Measurements from ENCODE around the gene LRTM1. TPM values are rescaled to one million over a fixed set of nuclear protein-coding genes. Genes with fewer than 3 reads are reported as not detected.

LRTM1 gene
- total RNA-seq, 1 donor from 2014 or later = not detected

- no peak overlapping the region for H2AFZ ChIP-seq (ENCODE audit: low read depth, low read length)
Measured at GRCh38 chr3:54939557-54940300, 11.9 kb upstream of the LRTM1 start.

GRCh38 chr3:54936561-54936960, 8.7 kb upstream of the LRTM1 start:
- no peak overlapping the region for H3K4me3 Mint-ChIP-seq (ENCODE audit: unreplicated experiment)
- Histone ChIP-seq H3K4me1 (ENCODE audit: insufficient read depth, low read length) (no peaks in the 10 kb centered on the region), H3K27ac (ENCODE audit: low read depth, low read length) (no peak overlapping the region), H3K4me2 (ENCODE audit: low read length) (no peak overlapping the region), H3K79me2 (ENCODE audit: insufficient read depth, low read length) (no peaks in the 10 kb centered on the region), H3K36me3 (ENCODE audit: insufficient read depth, low read length) (no peaks in the 10 kb centered on the region), H3K27me3 (ENCODE audit: insufficient read depth, low read length) (no peaks in the 10 kb centered on the region), H3K4me3 (ENCODE audit: insufficient read depth, low read depth, low read length) (no peak overlapping the region), H2AFZ (ENCODE audit: low read depth, low read length) (no peak overlapping the region), H4K20me1 (ENCODE audit: insufficient read depth, low read length) (no peaks in the 10 kb centered on the region), H3K9ac (ENCODE audit: low read length) (no peak overlapping the region), H3K9me3 (ENCODE audit: insufficient read depth, low read depth, low read length) (no peaks in the 10 kb centered on the region)
- H3K27ac Mint-ChIP-seq (ENCODE audit: unreplicated experiment) = no peak overlapping the region
- H3K36me3 Mint-ChIP-seq (ENCODE audit: low read depth, unreplicated experiment) = no peaks in the 10 kb centered on the region
- DNase-seq (ENCODE audit: low read depth) = no peak
- H3K27me3 Mint-ChIP-seq (ENCODE audit: low read depth, unreplicated experiment) = peaks cover 10% of the 10 kb centered on the region
- peaks cover 3% of the 10 kb centered on the region for H3K4me1 Mint-ChIP-seq (ENCODE audit: low read depth, unreplicated experiment)
- no peaks in the 10 kb centered on the region for H3K9me3 Mint-ChIP-seq (ENCODE audit: unreplicated experiment)
- FAIRE-seq = no peak
- TF ChIP-seq, protein P1, sequence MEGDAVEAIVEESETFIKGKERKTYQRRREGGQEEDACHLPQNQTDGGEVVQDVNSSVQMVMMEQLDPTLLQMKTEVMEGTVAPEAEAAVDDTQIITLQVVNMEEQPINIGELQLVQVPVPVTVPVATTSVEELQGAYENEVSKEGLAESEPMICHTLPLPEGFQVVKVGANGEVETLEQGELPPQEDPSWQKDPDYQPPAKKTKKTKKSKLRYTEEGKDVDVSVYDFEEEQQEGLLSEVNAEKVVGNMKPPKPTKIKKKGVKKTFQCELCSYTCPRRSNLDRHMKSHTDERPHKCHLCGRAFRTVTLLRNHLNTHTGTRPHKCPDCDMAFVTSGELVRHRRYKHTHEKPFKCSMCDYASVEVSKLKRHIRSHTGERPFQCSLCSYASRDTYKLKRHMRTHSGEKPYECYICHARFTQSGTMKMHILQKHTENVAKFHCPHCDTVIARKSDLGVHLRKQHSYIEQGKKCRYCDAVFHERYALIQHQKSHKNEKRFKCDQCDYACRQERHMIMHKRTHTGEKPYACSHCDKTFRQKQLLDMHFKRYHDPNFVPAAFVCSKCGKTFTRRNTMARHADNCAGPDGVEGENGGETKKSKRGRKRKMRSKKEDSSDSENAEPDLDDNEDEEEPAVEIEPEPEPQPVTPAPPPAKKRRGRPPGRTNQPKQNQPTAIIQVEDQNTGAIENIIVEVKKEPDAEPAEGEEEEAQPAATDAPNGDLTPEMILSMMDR (IDR thresholded peaks at IDR 0.05; ENCODE audit: insufficient read depth, low read depth, low read length) = no peak
- no peak for TF ChIP-seq EZH2 (IDR thresholded peaks at IDR 0.05; ENCODE audit: insufficient read depth, low read length)

More at GRCh38 chr3:54939557-54940300, 11.9 kb upstream of the LRTM1 start:
- Histone ChIP-seq H3K36me3 (ENCODE audit: insufficient read depth, low read length) (no peaks in the 10 kb centered on the region), H3K4me2 (ENCODE audit: low read length) (no peak overlapping the region), H3K9me3 (ENCODE audit: insufficient read depth, low read depth, low read length) (no peaks in the 10 kb centered on the region), H3K79me2 (ENCODE audit: insufficient read depth, low read length) (no peaks in the 10 kb centered on the region), H3K4me1 (ENCODE audit: insufficient read depth, low read length) (no peaks in the 10 kb centered on the region), H4K20me1 (ENCODE audit: insufficient read depth, low read length) (no peaks in the 10 kb centered on the region), H3K4me3 (ENCODE audit: insufficient read depth, low read depth, low read length) (no peak overlapping the region), H3K27me3 (ENCODE audit: insufficient read depth, low read length) (no peaks in the 10 kb centered on the region), H3K27ac (ENCODE audit: low read depth, low read length) (no peak overlapping the region), H3K9ac (ENCODE audit: low read length) (no peak overlapping the region)
- no peak overlapping the region for H3K4me3 Mint-ChIP-seq (ENCODE audit: unreplicated experiment)
- no peaks in the 10 kb centered on the region for H3K36me3 Mint-ChIP-seq (ENCODE audit: low read depth, unreplicated experiment)
- H3K27ac Mint-ChIP-seq (ENCODE audit: unreplicated experiment) = no peak overlapping the region
- TF ChIP-seq EZH2 (IDR thresholded peaks at IDR 0.05; ENCODE audit: insufficient read depth, low read length) = no peak
- TF ChIP-seq, protein P1 (IDR thresholded peaks at IDR 0.05; ENCODE audit: insufficient read depth, low read depth, low read length) = no peak
- H3K27me3 Mint-ChIP-seq (ENCODE audit: low read depth, unreplicated experiment) = peaks cover 13% of the 10 kb centered on the region
- H3K4me1 Mint-ChIP-seq (ENCODE audit: low read depth, unreplicated experiment) = peaks cover 3% of the 10 kb centered on the region
- no peaks in the 10 kb centered on the region for H3K9me3 Mint-ChIP-seq (ENCODE audit: unreplicated experiment)
- peak; percentile 74 for DNase-seq (ENCODE audit: low read depth)
- no peak for FAIRE-seq

DNA sequence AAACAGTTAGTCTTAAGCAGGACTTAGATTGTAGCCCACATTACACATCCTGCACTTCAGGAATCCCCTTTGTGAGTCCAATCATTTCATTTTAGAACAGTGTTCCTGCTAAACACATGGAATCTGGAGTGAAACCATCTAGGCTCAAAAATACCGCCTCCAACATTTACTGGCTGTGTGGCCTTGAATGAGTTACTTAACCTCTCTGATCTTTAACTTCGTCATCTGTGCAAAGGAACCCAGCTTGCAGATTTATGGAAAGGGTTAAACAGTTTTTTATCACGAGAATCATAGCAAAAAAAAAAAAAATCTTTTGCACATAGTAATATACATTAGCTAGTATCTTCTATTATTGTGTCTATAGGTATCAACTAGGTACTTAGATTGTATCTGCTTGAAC, 8.0 kb upstream of the LRTM1 start:
- DNase-seq (ENCODE audit: low read depth) (no peak), FAIRE-seq (no peak)
- Histone ChIP-seq H3K9ac (ENCODE audit: low read length) (no peak overlapping the region), H3K4me1 (ENCODE audit: insufficient read depth, low read length) (no peaks in the 10 kb centered on the region), H3K79me2 (ENCODE audit: insufficient read depth, low read length) (no peaks in the 10 kb centered on the region), H2AFZ (ENCODE audit: low read depth, low read length) (no peak overlapping the region), H3K4me2 (ENCODE audit: low read length) (no peak overlapping the region), H4K20me1 (ENCODE audit: insufficient read depth, low read length) (no peaks in the 10 kb centered on the region), H3K4me3 (ENCODE audit: insufficient read depth, low read depth, low read length) (no peak overlapping the region), H3K27me3 (ENCODE audit: insufficient read depth, low read length) (no peaks in the 10 kb centered on the region), H3K36me3 (ENCODE audit: insufficient read depth, low read length) (no peaks in the 10 kb centered on the region), H3K9me3 (ENCODE audit: insufficient read depth, low read depth, low read length) (no peaks in the 10 kb centered on the region), H3K27ac (ENCODE audit: low read depth, low read length) (no peak overlapping the region)
- Mint-ChIP-seq H3K9me3 (ENCODE audit: unreplicated experiment) (no peaks in the 10 kb centered on the region), H3K27ac (ENCODE audit: unreplicated experiment) (no peak overlapping the region), H3K36me3 (ENCODE audit: low read depth, unreplicated experiment) (no peaks in the 10 kb centered on the region), H3K4me3 (ENCODE audit: unreplicated experiment) (no peak overlapping the region), H3K4me1 (ENCODE audit: low read depth, unreplicated experiment) (peaks cover 3% of the 10 kb centered on the region), H3K27me3 (ENCODE audit: low read depth, unreplicated experiment) (peaks cover 9% of the 10 kb centered on the region)
- TF ChIP-seq, protein P1 (IDR thresholded peaks at IDR 0.05; ENCODE audit: insufficient read depth, low read depth, low read length) = no peak
- TF ChIP-seq EZH2 (IDR thresholded peaks at IDR 0.05; ENCODE audit: insufficient read depth, low read length) = no peak
